CD4-positive, alpha-beta T cell treated with Interleukin-17A for 1 hour (primary cell): Measurements from ENCODE around the gene UCHL5.
"Not testable (repeated sequence)": the region's sequence is repeated elsewhere in the genome, so short reads cannot be mapped to it uniquely, and the experiment has no call there.

Experiments used
- DNase-seq: peaks from one replicate; pipeline ENCODE4 v3.0.0-alpha.2; 2020

UCHL5 gene

DNA sequence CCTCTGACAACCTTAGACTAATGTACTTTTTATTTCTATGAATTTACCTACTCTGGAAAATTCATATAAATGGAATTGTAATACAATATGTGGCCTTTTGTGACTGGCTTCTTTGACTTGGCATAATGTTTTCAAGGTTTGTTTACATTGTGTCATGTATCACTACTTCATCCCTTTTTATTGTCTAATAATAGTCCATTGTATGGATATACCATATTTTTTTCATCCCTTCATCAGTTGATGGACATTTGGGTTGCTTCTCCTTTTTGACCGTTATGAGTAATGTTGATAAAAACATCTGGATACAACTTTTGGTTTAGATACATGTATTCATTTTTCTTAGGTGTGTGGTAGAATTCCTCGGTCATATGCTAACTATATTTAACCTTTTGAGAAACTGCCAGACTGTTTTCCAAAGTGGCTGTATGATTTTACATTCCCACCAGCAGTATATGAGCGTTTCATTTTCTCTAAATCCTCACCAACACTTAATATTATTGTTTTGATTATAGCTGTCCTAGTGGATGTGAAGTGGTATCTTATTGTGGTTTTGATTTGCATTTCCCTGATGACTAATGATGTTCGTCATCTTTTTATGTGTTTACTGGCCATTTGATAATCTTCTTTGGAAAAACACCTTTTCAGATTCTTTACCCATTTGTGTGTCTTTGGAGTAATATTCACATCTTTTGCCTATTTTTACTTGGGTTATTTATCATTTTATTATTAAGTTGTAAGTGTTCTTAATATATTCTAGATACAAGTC, 3.7 kb upstream of the UCHL5 start:
- no peak for DNase-seq

DNA sequence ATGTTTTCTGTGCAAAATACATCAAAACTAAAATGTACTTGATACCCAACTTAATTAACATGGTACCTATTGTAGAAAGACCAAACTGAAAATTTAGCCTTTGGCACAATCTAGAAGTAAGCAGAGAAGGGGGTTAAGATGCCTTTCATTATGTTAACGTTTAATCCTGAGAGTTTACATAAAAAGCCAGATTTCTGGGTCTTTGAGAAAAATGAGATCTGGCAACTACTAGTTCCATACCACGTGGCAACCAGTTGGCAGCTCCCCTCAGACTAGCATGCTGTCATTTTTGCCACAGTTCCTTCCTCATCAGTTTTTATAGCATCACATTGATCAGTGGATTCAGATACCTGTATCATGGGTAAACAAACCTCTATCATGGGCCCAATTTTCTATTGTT, 1.8 kb upstream of the UCHL5 start:
- peak; percentile 15 for DNase-seq

DNA sequence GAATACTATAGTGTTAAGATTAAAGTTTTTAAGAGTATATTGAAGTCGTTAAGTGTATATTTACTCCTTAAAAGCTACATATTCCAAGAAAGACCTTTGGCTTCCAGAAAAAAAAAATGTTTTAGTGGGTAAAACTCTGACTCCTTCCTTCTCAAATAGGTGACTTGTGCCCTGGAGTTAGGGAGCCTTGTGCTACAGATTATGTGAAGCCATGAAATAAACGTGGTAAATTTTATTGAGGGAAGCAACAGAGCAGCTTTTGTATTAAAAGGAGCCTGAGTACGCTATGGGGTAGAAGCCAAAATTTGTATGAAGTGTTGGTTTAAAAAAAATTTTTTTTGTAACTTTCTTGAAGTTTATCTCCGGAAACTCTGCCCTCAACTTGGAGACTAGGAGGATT, 1.2 kb upstream of the UCHL5 start:
- no peak for DNase-seq

DNA sequence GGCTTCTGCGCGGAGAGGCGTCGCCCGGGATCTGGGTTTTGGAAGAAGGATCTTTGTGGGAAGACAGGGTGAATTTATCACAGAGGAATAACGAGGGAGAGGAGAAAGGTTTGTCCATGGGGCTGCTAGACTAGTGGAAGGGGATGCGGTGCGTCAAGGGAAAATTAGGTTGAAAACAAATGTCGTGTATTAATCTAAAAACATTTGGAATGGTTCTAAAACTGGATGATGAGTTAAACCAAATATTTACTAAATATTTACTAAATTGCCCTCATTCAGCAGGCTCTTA, 899 bp upstream of the UCHL5 start:
- DNase-seq = no peak

DNA sequence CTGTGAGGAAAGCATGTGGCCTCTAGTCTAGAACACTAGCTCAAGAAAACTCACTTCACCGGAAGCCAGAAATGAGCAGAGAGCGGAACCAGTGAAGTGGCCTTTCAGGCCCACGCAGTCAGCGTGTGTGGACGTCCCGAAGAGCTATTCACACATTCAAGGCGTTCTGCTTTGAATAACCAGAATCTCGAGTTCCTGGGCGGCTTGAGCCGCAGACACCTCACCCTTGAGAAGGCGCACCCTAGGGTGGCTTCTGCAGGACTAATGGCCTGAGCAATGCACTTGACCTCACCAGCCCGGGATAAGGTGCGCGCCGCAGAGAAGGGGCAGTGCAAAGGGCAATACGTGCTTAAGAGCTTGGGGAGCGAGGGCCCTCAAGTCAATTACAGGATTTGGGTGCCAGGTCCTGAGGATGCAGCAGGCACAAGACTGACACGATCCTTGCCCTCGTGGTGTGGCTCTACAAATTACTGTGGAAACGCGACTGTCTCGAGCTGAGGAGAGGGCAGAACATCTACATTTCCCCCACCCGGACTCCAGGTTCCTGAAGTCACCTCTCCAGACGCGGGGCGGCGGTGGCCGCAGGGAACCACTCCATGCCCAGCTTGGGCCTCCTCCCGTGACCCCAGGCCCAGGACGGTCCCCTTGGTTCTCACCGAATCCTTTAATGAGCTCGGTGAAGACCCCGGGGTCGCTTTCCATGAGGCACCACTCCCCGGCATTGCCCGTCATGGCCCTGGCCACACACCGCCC, 455 bp downstream of the UCHL5 start:
- peak; percentile 66 for DNase-seq

DNA sequence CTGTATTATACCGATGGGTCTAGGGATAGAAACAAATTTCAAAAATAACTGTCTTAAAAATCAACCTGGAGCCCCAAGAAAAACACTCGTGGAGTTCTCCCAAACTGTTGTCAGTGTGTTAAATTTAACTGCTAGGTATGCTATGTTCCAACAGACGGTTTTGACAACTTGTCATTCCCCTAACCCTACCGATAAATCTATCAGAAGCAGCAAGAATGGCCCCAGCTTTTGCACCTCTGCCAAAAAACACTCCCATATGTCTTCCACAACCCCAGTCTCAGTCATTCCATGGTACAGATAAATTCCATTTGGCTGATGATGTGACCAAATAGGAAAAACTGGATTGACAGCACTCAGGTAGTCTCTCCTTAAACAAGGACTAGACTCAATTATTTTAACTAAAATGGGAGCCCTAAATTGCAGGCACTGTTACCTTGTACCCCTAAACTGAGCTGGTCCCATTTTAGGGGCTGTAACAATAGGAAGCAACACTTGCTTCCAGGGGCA, 4.9 kb downstream of the UCHL5 start:
- no peak for DNase-seq

DNA sequence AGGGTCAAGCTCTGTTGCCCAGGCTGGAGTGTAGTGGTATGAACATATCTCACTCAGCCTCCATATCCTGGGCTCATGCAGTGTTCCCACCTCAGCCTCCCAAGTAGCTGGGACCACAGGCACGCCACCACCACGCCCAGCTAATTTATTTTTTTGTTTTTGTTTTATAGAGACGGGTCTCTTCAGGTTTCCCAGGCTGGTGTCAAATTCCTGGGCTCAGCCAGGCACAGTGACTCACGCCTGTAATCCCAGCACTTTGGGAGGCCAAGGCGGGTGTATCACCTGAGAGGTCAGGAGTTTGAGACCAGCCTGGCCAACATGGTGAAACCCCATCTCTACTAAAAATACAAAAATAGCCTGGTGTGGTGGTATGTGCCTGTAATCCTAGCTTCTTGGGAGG, 10.2 kb downstream of the UCHL5 start:
- not testable (repeated sequence) for DNase-seq

DNA sequence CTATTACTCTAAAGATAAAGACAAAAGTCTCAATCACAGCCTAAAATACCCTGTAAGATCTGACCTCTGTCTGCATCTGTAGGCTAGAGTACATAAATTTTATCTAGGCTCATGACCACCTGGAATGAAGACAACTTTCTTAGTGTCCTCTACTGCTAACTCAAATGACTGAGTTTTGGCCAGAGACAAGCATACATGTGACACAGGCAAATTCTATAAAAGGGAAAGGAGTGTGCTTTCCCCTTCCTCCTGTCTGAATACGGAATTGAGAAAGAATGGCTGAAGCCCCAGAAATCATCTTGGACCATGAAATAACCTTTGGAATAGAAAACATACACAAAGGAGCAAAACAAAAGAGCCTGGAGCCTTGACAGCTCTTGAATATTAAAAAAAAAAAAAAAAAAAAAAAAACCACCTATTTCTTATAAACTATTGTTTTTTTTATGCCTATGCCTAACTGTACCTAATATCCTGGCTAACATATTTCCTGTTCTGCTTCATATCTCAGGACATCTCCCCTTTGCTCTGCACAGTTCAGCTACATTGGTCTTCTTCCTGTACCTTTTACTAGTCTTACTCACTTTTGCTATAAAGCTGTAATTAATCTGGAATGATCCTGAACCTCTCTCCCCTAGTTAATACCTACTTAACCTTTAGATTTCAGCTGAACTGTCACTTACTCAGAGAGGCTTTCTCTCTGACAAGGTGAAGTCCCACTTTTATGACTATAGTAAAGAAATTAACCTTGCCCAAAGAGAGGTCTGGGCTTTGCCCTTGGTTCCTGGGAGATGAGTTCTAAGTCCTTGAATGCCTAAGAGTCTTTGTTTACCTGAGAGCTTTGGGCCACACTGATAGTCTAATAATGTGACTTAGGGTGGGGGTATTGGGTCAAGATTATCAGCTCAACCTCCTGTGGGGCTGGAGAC, 16.1 kb downstream of the UCHL5 start:
- no peak for DNase-seq

DNA sequence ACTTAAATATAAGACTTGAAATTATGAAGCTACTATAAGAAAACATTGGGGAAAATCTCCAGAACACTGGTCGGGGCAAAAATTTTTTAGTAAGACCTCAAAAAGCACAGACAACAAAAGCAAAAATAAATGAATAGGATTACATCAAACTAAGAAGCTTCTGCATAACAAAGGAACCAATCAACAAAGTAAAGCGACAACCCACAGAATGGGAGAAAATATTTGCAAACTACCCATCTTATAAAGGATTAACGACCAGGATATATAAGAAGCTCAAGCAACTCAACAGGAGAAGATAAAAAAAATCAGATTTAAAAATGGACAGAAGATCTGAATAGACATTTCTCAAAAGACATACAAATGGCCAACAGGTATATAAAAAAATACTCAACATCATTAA, 19.1 kb downstream of the UCHL5 start:
- DNase-seq = no peak

DNA sequence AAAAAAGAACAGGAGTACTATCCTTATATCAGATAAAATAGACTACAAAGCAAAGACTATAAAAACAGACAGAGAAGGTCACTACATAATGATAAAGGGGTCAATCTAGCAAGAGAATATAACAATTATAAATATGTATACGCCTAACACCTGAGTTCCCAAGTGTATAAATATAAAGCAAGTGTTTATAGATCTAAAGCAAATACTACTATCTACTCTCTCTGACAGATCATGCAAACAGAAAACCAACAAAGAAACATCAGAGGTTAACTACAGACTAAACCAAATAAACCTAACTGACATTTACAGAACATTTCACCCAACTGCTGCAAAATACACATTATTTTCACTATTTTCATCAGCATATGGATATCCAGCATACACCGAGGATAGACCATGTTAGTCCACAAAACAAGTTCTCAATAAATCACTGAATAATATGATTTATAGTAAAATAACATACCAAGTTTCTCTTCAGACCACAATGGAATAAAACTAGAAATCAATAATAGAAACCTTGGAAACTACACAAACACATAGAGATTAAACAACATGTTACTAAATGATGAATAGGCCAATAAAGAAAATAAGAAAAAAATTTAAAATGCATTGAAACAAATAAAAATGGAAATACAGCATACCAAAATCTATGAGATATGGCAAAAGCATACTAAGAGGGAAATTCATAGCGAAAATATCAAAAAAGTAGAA, 22.7 kb downstream of the UCHL5 start:
- no peak for DNase-seq

DNA sequence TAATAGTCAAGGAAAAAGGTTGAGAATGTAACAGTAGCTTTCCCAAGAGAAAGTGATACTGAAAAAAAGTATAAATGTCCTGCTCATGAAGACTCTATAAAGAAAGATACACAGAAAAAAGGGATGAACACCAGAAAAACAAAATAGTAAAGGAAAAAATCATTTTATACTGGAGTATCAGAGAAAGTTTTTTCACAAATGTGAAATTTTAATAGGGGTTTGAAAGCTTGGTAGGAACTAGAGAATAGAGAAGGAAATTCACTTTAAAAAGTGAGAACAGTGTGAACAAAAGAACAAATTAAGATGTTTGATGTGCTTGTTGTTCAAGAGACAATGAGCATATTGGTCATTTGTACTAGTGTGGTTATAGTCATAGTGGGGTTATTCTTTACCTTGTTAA, 25.6 kb downstream of the UCHL5 start:
- no peak for DNase-seq

DNA sequence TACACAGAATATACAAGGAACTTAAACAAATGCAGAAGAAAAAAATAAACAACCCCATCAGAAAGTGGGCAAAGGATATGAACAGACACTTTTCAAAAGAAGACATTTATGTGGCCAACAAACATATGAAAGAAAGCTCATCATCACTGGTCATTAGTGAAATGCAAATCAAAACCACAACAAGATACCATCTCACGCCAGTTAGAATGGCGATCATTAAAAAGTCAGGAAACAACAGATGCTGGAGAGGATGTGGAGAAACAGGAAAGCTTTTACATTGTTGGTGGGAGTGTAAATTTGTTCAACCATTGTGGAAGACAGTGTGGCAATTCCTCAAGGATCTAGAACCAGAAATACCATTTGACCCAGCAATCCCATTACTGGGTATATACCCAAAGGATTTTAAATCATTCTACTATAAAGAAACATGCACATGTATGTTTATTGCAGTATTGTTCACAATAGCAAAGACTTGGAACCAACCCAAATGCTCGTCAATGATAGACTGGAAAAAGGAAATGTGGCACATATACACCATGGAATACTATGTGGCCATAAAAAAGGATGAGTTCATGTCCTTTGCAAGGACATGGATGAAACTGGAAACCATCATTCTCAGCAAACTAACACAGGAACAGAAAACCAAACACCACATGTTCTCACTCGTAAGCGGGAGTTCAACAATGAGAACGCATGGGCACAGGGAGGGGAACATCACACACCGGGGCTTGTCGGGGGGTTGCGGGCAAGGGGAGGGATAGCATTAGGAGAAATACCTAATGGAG, 26.3 kb downstream of the UCHL5 start:
- DNase-seq = not testable (repeated sequence)

DNA sequence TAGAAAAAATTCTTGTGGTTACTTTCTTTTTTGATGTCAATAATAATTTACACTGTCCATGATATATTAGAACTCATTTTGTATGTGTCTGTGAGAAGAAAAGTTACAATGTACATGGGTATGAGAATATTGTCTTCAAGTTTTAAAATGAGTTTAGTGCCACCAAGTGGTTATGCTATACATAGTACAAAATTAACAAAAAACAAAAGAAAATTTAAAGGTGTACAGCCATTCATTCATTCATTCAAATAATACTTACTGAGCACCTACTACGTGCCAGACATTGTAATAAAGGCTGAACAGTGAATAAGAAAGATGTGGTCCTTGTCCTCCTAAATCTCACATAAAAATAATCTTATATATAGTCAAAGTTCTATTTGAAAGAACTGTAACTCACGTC, 27.7 kb downstream of the UCHL5 start:
- DNase-seq = peak; percentile 24

DNA sequence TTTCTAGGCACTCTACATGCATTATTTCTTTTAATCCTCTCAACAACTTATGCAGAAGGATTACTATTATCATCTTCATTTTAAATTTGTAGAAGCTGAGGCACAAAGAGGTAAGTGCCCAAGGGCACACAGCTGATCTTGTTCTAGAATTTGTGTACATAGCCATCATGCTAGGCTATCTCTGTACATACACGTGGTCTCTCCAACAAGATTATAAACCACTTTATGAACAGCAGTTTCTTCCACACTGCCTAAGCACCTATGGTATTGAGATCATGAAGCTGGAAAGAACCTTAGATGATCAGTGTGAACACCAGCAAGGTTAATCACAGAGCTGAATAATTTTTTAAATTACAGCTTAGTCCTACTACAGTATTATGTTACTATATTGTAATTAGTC, 28.9 kb downstream of the UCHL5 start:
- no peak for DNase-seq

DNA sequence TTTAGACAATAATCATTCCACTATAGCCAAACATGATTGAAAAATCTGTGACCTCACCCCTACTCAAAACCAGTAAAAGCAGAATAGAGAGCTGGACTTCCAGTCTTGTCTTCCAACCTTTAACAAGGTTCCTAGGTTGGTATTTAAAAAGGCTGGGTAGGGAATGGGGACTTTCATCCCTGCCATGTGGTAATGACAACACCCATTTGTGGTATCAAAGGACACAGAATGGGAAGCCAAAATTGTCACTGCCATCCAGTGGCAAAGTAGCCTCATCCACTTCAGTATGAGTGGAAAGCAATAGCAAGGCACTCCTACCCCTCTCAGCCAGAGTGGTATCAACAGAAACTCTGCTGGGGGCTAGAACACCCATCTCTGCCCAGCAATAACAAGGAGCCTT, 33.9 kb downstream of the UCHL5 start:
- no peak for DNase-seq

DNA sequence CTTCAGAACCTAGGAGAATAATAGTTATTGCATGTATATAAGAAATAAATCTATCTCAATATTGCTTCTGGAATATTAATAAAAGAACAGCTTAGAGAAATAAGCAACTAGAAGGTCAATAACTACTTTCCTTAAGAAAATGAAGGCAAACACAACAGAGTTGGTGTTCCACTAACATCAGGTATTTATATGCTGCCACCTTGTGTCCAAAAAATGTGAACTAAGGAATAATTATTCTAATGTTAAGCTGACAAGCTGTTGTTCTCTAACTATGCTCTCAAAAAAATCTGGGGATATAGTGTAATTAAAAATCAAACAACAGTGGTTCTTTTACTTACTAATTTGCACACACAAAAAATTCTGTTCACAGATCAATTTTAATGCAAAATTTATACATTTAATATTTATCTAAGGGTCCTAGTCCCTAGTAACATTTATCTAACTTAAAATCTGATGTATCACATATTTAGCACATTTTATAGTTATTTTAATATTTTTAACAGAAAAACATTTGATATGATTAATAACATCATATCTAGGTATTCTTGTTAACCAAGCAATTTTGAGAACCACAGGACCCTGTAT, 39.6 kb downstream of the UCHL5 start:
- DNase-seq = peak; percentile 66

DNA sequence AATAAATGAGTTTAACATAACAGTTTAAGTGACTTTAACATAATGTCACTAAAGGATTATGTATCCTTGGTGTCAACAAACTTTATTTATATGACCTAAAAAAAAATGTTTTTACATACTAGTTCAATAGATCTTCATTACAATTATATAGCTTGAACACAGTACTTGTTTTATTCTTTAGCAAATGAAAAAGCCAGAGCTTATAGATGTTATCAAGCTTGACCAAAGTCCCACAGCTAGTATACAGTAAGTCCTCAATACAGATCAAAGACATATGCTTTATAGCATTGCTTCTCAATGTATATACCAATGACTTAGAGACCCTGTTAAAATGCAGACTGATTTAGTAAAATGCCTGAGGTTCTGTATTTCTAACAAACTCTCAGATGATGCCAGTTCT, 42.4 kb downstream of the UCHL5 start:
- DNase-seq = no peak

DNA sequence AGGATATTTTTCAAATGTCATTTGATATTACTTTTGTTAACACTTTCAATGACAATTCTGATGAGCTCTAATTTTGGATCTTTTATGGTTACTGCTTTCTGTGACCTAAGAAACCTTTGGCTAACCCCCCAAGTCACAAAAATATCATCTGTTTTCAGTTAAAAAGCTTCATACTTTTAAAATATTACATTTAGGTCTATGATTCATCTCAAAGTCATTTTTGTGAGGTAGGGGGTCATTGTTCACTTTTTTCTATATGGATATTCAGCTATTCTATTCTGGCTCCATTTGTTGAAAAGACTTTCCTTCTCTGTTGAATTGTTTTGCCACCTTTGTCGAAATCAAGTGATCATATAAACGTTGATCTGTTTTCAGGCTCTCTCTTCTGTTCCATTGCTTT, 44.8 kb downstream of the UCHL5 start:
- DNase-seq = no peak

DNA sequence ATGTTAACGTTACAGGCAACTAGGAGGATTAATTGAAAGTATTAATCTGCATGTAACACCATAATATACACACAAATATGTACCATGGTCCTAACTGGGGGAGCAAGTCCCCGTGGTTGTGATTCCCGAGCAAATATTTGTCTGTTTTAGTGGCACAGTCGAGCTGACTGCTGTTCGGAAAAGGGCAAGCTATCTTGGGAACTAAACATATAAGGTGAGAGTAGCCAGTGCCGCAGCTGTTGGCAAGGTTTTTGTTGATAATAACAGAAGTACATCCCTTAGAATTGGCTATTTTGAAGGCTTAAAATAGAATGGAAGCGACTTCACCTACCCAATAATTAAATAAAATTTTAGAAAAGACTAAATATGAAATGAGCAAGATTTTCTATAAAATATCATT, 45.5 kb downstream of the UCHL5 start:
- DNase-seq = no peak

DNA sequence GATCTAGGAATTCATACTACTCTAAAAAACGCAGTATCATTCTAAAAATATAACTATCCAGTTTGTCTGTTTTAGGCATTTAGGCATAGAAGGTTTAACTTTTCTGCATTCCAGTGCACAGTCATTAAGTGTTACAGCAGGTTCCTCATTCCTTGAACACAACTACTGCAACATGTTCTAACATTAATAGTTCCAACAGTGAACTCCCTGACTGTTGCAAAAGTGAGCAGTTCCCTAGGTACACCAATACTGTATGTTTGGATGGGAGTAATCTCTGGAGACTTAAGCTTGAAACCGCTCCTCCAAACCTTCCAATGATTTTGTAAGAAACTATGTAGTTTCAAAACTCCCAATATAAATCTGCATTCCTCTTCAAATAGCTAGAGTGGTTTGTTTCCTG, 46.2 kb downstream of the UCHL5 start:
- DNase-seq = no peak

DNA sequence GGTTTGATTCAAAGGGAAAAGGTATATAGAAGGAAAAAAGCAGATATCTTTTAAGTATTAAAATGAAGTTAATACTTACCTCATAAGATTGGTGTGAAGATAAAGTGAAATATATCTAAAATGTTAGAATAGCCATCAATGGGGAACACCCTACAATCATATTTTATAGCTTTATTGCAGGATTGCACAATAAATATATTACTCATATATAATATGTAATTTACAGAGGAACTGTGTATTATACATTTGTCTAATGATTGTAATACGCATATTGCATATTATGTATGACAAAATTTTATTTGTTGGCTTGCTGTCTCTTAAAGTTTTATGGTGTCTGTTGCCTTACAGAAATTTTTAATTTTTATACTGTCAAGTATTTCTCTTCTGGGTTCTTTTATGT, 47.8 kb downstream of the UCHL5 start:
- no peak for DNase-seq

DNA sequence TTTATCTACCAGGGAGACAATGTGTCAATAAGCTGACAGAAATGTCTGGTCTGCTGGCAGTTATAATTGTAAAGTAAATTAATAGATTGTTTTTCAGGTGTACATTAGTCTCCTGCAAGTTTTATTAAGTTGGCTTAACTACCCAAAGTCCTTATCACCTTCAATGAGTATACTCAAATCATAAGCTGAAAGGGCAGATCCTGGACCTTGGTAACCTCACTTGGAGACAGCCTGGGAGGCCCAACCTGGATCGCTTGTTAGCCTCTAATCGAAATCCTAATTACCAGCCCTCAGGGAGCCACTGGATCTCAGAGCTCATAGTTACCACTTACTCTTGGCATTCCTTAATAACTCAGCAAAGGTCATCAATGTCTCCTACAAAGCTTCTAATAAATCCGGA, 49.7 kb downstream of the UCHL5 start:
- DNase-seq = no peak
